Camera-type eye (tissue), 1 donor: Measurements from ENCODE around the gene CNOT6L. TPM values are rescaled to one million over a fixed set of nuclear protein-coding genes. Genes with fewer than 3 reads are reported as not detected.

ENCODE experiments used
- total RNA-seq: library from RNA; depleted of rRNA; stranded (reverse); fragments of >200 nt; gene quantifications from one replicate; pipeline ENCODE4 v1.2.3, GENCODE V29; 2014

The CNOT6L gene
- 83.9 TPM for total RNA-seq

DNA sequence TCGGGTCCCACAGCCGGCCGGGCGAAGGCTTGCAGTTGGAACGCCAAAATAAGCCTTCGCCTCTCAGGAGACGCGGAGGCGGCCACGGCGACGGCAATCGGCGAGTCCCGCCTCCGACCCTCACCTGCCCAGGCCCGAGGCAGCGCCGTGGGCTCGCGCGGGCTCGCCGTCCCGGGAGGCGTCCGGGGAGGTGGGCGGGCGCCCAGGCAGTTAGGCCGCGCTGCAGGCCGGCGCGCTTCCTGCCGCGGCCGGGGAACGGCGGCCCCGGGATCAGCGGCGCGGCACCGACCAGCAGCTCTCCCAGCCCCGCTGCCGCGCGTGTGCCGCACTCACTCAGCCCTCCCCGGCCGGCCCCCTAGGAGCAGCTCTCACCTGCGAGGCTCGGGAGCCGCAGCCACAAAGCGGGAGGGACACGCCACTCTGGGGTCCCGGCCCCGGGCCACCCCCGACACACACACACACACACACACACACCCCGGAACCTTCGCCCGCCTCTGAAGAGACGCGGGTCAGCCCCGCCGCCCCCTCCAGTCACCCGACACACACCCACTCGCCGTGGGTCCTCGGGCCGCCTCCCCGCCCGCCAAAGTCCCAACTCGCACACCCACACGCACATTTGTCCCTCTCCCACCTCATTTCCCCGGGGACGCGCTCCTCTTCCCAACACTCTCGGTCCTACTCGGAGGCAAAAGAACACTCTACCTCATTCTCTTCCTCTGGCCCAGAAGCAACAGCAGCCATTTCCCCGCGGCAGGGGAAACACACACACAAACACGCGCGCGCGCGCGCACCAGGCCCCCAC is at the start of gene CNOT6L:
Gene CNOT6L, minus strand, starts transcription at position 767 of the 802 bp plus-strand sequence. Its CDS starts 60 bp downstream, at position 707.

DNA sequence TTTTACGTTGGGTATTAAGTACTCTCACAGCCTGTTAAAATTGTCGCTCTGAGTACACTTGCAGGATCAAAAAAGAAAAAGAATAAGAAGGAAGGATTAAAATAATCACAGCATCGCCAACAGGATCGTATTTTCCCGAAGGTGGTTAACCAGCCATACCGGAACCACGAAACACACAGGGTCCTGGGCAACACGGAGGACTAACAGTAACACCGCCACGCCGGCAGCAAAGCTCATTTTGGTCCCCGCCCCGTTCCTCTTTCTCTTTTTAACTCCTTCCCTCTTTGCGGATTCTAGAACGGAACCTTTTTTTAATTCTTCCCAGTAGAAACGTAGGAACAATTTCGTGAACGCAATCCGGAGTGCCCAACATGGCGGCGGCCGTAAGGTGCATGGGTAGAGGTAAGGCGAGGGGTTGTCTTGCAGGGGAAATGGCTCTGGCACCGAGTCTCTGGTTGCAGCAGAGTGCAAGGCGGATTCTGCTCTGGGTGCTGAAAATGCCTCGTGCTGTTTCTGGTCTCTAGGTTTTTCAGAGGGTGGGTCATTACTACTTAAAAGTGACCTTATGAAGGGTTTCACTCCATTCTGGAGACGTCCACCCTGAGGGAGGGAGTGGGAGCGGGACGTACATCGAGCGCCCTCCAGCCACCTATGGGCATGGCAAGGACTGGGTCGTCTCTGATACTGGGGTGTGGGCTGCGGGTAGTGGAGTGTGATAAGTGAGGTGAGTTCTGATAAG is 43.5 kb upstream of the CNOT6L start, which contains the start of gene MRPL1:
Gene MRPL1, plus strand, starts transcription at position 353 of the 739 bp plus-strand sequence. Its CDS starts 19 bp downstream, at position 372.

Other genes with a start within 250 kb of the CNOT6L start
- gene CXCL13, start 213.5 kb downstream of the CNOT6L start, total RNA-seq, result 0.66 TPM
- 37.5 TPM for gene MRPL1, start 43.5 kb upstream of the CNOT6L start, total RNA-seq
- 23.5 TPM for gene FRAS1, start 238.0 kb upstream of the CNOT6L start, total RNA-seq